ENCODE results near the gene PDE6A.

GRCh38 chr5:149852641-149853330 lies 91.8 kb downstream of the PDE6A start:
- TF ChIP-seq, protein P1, sequence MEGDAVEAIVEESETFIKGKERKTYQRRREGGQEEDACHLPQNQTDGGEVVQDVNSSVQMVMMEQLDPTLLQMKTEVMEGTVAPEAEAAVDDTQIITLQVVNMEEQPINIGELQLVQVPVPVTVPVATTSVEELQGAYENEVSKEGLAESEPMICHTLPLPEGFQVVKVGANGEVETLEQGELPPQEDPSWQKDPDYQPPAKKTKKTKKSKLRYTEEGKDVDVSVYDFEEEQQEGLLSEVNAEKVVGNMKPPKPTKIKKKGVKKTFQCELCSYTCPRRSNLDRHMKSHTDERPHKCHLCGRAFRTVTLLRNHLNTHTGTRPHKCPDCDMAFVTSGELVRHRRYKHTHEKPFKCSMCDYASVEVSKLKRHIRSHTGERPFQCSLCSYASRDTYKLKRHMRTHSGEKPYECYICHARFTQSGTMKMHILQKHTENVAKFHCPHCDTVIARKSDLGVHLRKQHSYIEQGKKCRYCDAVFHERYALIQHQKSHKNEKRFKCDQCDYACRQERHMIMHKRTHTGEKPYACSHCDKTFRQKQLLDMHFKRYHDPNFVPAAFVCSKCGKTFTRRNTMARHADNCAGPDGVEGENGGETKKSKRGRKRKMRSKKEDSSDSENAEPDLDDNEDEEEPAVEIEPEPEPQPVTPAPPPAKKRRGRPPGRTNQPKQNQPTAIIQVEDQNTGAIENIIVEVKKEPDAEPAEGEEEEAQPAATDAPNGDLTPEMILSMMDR (IDR thresholded peaks at IDR 0.05): peak; percentile 74 to 77 (median 75)
- TF ChIP-seq POLR2A (IDR thresholded peaks at IDR 0.05) (no peak), POLR2AphosphoS5 (IDR thresholded peaks at IDR 0.05; ENCODE audit: insufficient read depth in 1 of 2, low read depth in 1 of 2) (no peak)
